ENCODE measurements around the gene IL17RC.

The IL17RC gene

GRCh38 chr3:9947025-9947995 is 30.4 kb downstream of the IL17RC start:
- DNase-seq, result no peak

GRCh38 chr3:9948586-9948985 is 31.7 kb downstream of the IL17RC start:
- no peak for DNase-seq

GRCh38 chr3:9949115-9949514 is 32.2 kb downstream of the IL17RC start:
- DNase-seq, result no peak

DNA sequence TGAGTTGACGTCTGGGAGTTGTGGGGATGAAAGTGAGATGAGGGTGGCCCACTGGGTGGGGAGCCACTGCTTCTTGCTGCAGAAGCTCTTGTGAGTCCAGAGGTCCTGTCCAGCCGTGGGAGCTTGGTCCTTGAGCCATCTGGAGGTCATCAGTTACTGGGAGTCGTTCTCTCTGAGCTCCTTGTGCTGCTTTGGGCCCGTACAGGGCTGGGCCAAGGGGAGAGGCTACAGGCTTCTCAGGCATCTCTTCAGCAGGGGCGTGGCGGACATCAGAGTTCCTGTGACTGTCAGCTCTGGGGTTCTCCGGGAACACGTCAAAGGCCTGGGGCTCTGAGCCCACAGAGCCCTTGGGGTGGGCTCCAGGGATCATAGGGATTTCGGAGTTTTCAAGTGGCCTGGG is 32.7 kb downstream of the IL17RC start:
- no peak for DNase-seq

DNA sequence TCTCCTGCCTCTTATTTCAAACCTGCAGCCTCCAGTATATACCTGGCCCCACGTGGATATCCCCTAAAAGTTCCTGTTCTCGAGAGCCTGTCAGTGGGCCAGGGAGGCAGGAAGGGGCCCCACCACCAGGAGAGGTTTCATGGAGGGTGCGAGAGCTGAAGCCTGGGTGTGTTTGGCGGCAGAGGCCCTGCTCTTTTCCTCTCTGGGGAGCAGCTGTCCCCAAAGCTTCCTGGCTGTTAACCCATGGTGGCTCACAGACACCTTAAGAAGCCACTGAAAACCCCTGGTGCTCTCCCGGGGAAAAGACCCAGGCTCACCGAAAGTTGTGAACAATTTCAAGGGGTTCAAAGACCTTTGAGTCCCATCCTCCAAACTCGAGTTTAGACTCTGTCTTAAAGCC is 34.2 kb downstream of the IL17RC start:
- DNase-seq, result no peak

GRCh38 chr3:9951598-9951961 is 34.7 kb downstream of the IL17RC start:
- no peak for DNase-seq

DNA sequence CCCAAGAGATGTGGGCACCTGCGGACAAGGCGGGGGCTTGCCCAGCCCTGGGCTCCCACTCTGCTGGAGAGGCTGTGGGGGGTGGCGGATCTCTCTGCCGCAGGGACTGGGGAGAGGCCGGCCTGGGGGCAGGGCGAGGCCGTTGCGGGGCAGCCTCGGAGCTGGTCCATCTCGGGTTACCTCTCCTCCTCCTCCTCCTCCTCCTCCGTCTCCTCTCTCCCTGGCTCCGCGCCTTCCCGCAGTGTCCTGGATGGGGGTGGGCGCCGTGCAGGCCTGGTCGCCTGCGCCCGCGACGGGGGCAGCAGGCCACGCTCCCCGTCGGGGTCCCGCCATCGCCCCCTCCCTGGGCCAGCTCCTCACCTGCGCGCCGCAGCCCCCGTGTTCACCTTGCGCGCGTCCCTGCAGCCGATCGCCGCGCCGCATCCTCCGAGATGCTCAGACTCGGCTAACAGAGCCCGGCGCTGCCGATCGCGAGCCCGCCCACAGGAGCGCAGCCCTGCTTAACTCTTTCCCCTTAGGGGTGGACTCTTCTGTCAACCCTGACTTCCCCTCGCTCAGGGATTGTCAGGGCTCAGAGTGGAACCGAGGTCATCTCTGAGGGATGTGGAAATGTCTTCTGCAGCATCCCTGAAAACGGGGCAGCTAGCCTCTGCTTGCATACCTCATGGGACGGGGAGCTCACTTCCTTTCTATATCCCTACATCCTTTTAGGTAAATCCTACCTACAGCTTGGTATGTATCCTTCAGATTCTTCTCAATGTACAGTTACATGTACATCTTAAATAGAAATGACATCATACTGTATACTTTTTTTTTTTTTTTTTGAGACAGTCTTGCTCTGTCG is 35.3 kb downstream of the IL17RC start, which contains the start of gene PRRT3:
Gene PRRT3, minus strand, starts transcription at position 447 of the 844 bp plus-strand sequence. CDS start 2,293 bp downstream, outside the sequence.
- no peak for DNase-seq

DNA sequence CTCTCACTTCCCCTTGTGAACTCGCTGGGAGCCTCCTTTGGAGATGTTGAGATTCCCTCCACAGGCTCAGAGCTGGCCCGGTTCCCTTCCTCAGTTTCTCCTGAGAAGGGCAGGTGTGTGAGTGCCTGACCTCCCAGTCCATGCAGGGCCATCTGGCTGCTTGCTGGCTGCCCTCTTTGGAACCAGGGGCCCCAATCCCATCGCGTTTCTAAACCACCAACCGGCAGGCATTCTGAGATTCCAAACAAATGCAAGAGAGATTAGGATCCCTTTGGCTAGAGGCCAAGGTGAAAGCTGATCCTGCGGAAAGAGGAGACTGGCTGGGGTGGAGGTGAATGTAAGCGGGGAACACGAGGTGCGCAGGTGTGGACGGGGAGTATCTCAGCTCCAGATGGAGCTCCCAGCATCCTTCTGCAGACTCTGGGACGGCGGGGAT is 38.2 kb downstream of the IL17RC start:
- DNase-seq, result no peak

- DNase-seq, result no peak
These were observed 38.9 kb downstream of the IL17RC start for GRCh38 chr3:9955611-9956352.

DNA sequence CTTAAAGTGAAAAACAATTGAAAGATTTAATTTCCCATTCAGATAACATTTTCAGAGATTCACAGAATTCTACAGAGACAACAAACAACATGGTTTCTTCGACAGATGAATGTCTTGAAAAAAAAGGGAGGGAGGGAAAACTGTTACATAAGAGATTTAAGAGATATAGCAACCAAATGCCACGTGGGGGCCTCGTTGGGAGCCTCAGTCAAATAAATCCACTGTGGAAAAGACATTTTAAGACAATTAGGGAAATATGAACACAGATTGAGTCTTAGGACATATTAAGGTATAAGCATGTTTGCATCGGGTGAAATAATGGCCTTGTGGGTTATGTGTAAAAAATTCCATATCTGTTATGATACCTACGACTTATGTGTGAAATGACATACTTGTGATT is 40.3 kb downstream of the IL17RC start:
- no peak for DNase-seq

- DNase-seq, result no peak
These were observed 48.4 kb downstream of the IL17RC start for GRCh38 chr3:9965200-9965875.

DNA sequence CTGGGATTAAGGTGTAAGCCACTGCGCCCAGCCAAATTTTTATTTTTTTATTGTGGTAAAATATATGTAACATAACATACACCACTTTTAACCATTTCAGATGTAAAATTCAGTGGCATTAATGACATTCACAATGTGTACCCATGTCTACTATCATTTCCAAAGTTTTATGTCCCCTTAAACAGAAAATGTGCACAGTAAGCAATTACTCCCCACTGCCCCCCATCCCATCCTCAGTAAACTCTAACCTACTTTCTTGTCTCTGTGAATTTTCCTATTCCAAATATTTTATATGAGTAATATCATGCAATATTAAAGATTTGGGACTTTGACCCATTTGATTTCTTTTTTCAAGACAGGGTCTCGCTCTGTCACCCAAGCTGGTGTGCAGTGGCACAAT is 49.9 kb downstream of the IL17RC start:
- no peak for DNase-seq

DNA sequence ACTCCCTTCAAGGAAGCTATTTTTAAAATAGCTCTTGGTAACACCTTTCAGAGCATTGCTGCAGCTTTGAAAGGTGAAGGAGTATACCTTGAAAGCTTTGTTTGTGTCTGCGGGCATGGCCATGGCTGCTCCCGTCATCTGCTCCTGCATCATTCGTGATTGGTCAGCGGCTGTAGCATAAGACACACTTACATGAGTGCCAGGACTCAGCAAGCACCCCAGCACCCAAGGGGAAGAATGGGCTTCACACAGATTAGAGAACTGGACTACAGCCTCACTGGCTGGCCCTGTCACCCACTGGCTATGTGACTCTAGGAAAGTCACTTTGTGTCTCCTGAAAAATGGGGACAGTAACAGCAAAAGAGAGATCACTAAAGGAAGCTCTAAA is 52.7 kb downstream of the IL17RC start:
- DNase-seq, result no peak

DNA sequence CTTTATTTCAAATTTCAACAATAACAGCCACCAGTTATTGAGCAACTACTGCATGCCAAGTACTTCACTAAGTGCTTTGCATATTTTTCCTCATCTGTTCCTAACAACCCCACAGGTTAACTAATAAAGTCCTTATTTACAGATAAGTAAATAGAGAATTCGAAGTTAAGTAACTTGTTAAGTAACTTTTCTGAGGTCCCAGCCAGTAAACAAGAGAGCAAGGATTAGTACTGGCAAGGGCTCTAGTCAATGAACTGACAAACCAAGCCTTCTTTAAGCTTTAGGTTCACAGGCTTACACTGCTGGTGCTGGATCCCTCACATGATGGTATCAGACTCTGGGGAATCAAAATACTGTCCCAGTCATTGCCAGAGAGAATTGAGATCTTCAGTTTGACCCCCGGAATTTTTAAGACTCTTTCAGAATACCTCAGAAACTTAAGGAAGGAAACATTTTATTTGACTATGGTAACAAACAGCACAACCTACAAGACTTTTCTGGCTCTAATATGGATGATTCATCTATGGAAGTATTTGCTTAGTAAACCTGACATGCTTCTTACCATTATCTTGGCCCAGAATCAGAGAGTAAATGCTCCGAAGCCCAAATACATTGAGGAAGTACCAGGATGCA is 53.2 kb downstream of the IL17RC start:
- no peak for DNase-seq

GRCh38 chr3:9976721-9977709 is 60.1 kb downstream of the IL17RC start:
- peak; percentile 87 for DNase-seq

GRCh38 chr3:9978710-9979305 is 61.9 kb downstream of the IL17RC start:
- DNase-seq, result no peak

DNA sequence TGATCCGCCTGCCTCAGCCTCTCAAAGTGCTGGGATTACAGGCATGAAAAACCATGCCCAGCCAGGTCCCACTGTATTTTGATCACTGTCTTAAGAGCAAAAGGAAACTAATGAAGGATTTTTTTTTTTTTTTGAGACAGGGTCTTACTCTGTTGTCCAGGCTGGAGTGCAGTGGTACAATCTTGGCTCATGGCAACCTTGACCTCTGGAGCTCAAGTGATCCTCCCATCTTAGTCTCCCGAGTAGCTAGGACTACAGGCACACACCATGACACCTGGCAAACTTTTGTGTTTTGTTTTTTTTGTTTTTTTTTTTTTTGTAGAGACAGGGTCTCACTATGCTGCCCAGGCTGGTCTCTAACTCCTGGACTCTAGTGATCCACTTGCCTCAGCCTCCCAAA is 63.4 kb downstream of the IL17RC start:
- no peak for DNase-seq

All from amniotic stem cell (primary cell).